HG02763 (cell line): ENCODE data around the gene MOB3B.

Experiments
- ATAC-seq: cut with Tn5 transposase; IDR thresholded peaks from one replicate; pipeline ENCODE4 v1.9.1; 2021; ENCODE audit warnings: mild to moderate bottlenecking, moderate library complexity; ENCODE audit not compliant: unreplicated experiment

MOB3B gene

GRCh38 chr9:27529316-27530278, at the start of gene MOB3B:
MOB3B (minus strand) TSS chr9:27529814; CDS start chr9:27455550, 74,264 bp downstream.
- ATAC-seq: peak; percentile 68

GRCh38 chr9:27573634-27574590, 44.3 kb upstream of the MOB3B start:
- peak; percentile 87 for ATAC-seq

GRCh38 chr9:27572918-27573633, 43.5 kb upstream of the MOB3B start, which contains the start of gene C9orf72:
C9orf72 (minus strand) TSS chr9:27573481; CDS start chr9:27567120, 6,361 bp downstream.
- peak; percentile 65 for ATAC-seq

GRCh38 chr9:27572566-27572917, 42.9 kb upstream of the MOB3B start:
- ATAC-seq: peak; percentile 28

- ATAC-seq: no peak
Observed at GRCh38 chr9:27572061-27572460, 42.4 kb upstream of the MOB3B start.

- ATAC-seq: no peak
Observed at GRCh38 chr9:27571011-27571410, 41.4 kb upstream of the MOB3B start.

GRCh38 chr9:27569406-27569805, 39.8 kb upstream of the MOB3B start:
- no peak for ATAC-seq

- no peak for ATAC-seq
Observed at GRCh38 chr9:27566118-27566517, 36.5 kb upstream of the MOB3B start.

GRCh38 chr9:27565696-27566095, 36.1 kb upstream of the MOB3B start:
- ATAC-seq: no peak

GRCh38 chr9:27564670-27565069, 35.1 kb upstream of the MOB3B start:
- ATAC-seq: no peak

GRCh38 chr9:27563738-27564430, 34.3 kb upstream of the MOB3B start:
- no peak for ATAC-seq

GRCh38 chr9:27561685-27562084, 32.1 kb upstream of the MOB3B start:
- no peak for ATAC-seq

GRCh38 chr9:27560457-27560856, 30.8 kb upstream of the MOB3B start:
- ATAC-seq: no peak

- no peak for ATAC-seq
Observed at GRCh38 chr9:27558307-27558706, 28.7 kb upstream of the MOB3B start.

GRCh38 chr9:27556470-27556869, 26.9 kb upstream of the MOB3B start:
- ATAC-seq: no peak

- ATAC-seq: no peak
Observed at GRCh38 chr9:27554712-27555111, 25.1 kb upstream of the MOB3B start.

- no peak for ATAC-seq
Observed at GRCh38 chr9:27549196-27549755, 19.7 kb upstream of the MOB3B start.

- ATAC-seq: no peak
Observed at GRCh38 chr9:27548055-27548741, 18.6 kb upstream of the MOB3B start.

- ATAC-seq: no peak
Observed at GRCh38 chr9:27545471-27545870, 15.9 kb upstream of the MOB3B start.
